Activated B cell treated with CpG ODN at 0.5 μM for 24 hours (primary cell): ENCODE measurements around the gene LMNTD2. TPM values are rescaled to one million over a fixed set of nuclear protein-coding genes. Genes with fewer than 3 reads are reported as not detected.

ENCODE experiments used
- ATAC-seq: fragments of 200-7000 bp; cut with Tn5 transposase; one replicate; pipeline ENCODE4 v1.10.0; 2021; ENCODE audit warnings: low read depth, mild to moderate bottlenecking, moderate library complexity
- CTCF ChIA-PET: fragments of 350-600 bp; sonication (Branson Sonifier 250); formaldehyde crosslinking; loops from one replicate; lab custom pipeline; 2021; ENCODE audit warnings: antibody characterized with exemption; lab: Charles Lee
- POLR2A ChIA-PET: fragments of 350-600 bp; sonication (Branson Sonifier 250); formaldehyde crosslinking; loops from one replicate; lab custom pipeline; 2021; ENCODE audit warnings: antibody characterized with exemption; lab: Charles Lee
- DNase-seq: peaks from one replicate; pipeline ENCODE4 v3.0.0; 2022
- H3K27ac Mint-ChIP-seq: one replicate; pipeline ENCODE4 v1.8.0; 2020; ENCODE audit warnings: mixed read lengths
- H3K27me3 Mint-ChIP-seq: one replicate; pipeline ENCODE4 v1.8.0; 2021; ENCODE audit warnings: mixed read lengths
- H3K36me3 Mint-ChIP-seq: one replicate; pipeline ENCODE4 v1.8.0; 2021; ENCODE audit warnings: low read depth, mixed read lengths
- H3K4me1 Mint-ChIP-seq: one replicate; pipeline ENCODE4 v1.8.0; 2021; ENCODE audit warnings: mixed read lengths
- H3K4me3 Mint-ChIP-seq: one replicate; pipeline ENCODE4 v1.8.0; 2020; ENCODE audit warnings: mild to moderate bottlenecking, mixed read lengths
- H3K9me3 Mint-ChIP-seq: one replicate; pipeline ENCODE4 v1.8.0; 2020; ENCODE audit warnings: mixed read lengths
- CTCF ChIP-seq: fragments of 200-600 bp; IDR thresholded peaks from one replicate; pipeline ENCODE4 v1.8.0; 2022; ENCODE audit warnings: antibody characterized with exemption, mild to moderate bottlenecking
- intact Hi-C: fragments of 100-400 bp; cut with micrococcal nuclease; formaldehyde crosslinking; loops from one replicate; pipeline ENCODE4 v1.15.1; 2024
- total RNA-seq: library from RNA; stranded (reverse); gene quantifications from 2 replicates; pipeline ENCODE4 v1.2.3, GENCODE V29; 2022

LMNTD2 gene
- total RNA-seq, 1 donor from 2014 or later: 8.6 TPM

DNA sequence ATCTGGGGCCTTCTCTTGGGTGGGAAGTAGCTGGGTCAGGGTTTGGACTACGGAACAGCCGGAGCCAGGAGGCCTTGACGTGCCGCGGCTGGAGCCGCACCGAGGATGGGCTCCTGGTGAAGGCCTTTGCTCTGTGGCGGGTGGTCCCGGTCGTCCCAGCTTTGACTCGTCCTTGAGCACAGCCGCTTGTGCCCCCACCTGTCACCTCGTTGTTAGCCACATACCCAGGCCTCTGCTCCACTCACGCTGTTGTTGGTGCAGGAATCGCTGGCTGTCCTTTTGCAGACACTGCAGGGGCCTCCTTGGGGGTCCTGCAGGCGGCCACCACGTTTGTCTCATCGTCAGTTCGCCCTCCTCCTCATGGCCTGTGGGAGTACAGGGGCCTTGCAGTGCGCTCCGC, 32.8 kb upstream of the LMNTD2 start:
- Mint-ChIP-seq H3K27me3 (no peaks in the 10 kb centered on the region), H3K27ac (no peak overlapping the region), H3K36me3 (peaks cover 89% of the 10 kb centered on the region), H3K9me3 (no peaks in the 10 kb centered on the region), H3K4me1 (no peaks in the 10 kb centered on the region), H3K4me3 (no peak overlapping the region)
- ChIA-PET CTCF (no interaction called here), POLR2A (no interaction called here)
- DNase-seq (no peak), ATAC-seq (no peak)
- TF ChIP-seq CTCF: no peak
- intact Hi-C loops: no loop called here

GRCh38 chr11:592918-593317, 32.4 kb upstream of the LMNTD2 start:
- H3K36me3 Mint-ChIP-seq: peaks cover 89% of the 10 kb centered on the region
- no peak for ATAC-seq

DNA sequence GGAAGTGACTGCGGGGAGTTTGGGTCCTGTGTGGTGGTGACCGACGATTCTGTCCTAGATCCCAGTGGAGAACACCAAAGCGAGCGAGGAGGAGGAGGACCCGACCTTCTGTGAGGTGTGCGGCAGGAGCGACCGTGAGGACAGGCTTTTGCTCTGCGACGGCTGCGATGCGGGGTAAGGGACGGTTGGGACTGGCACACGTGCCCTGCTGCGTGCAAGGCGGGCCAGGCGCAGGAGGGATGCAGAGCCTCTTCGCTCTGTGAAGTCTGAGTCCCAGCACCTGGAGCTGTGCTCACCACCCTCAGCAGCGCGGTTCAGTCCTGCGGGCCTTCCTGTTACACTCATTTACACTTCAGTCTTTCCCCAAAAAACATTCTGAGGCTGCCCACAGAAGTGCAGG, 32.0 kb upstream of the LMNTD2 start:
- no peak overlapping the region for H3K4me3 Mint-ChIP-seq

More at GRCh38 chr11:592918-593317, 32.4 kb upstream of the LMNTD2 start:
- Mint-ChIP-seq H3K4me1 (no peaks in the 10 kb centered on the region), H3K27me3 (no peaks in the 10 kb centered on the region), H3K9me3 (no peaks in the 10 kb centered on the region), H3K27ac (no peak overlapping the region), H3K4me3 (no peak overlapping the region)
- no peak for TF ChIP-seq CTCF
- intact Hi-C loops: no loop called here
- POLR2A ChIA-PET: no interaction called here
- CTCF ChIA-PET: no interaction called here
- DNase-seq: no peak

DNA sequence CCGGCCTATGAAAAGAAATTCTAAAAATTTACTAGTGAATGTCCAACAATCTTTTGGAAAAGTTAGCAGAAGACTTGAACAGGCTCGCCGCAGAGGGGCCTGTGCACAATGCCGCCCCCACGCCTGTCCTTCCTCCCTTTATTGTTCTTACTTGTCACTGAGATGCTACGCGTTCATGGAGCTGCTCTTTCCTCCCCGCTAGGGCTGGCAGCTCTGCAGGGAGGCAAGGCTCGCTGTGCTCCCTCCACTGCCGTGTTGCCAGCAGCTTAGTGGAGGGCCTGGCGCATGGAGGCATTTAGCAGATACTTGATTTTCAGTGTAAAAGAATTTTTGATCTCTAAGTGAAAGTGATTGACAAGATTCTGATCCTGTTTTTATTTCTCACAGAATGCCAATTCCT, 30.5 kb upstream of the LMNTD2 start:
- Mint-ChIP-seq H3K27me3 (no peaks in the 10 kb centered on the region), H3K4me3 (no peak overlapping the region), H3K4me1 (no peaks in the 10 kb centered on the region), H3K27ac (no peak overlapping the region), H3K9me3 (no peaks in the 10 kb centered on the region), H3K36me3 (peaks cover 92% of the 10 kb centered on the region)
- ChIA-PET POLR2A (no interaction called here), CTCF (no interaction called here)
- no peak for DNase-seq
- ATAC-seq: no peak
- intact Hi-C loops: no loop called here
- no peak for TF ChIP-seq CTCF

More for the DNA sequence above, 32.0 kb upstream of the LMNTD2 start:
- POLR2A ChIA-PET: no interaction called here
- Mint-ChIP-seq H3K36me3 (peaks cover 91% of the 10 kb centered on the region), H3K9me3 (no peaks in the 10 kb centered on the region), H3K27me3 (no peaks in the 10 kb centered on the region), H3K4me1 (no peaks in the 10 kb centered on the region), H3K27ac (no peak overlapping the region)
- CTCF ChIA-PET: no interaction called here
- intact Hi-C loops: no loop called here
- TF ChIP-seq CTCF: no peak
- ATAC-seq (no peak), DNase-seq (no peak)

- POLR2A ChIA-PET: no interaction called here
- H3K4me3 Mint-ChIP-seq: no peak overlapping the region
- H3K9me3 Mint-ChIP-seq: no peaks in the 10 kb centered on the region
- H3K27ac Mint-ChIP-seq: no peak overlapping the region
- no peak for TF ChIP-seq CTCF
- no peaks in the 10 kb centered on the region for H3K4me1 Mint-ChIP-seq
- ATAC-seq: no peak
- DNase-seq: no peak
- CTCF ChIA-PET: no interaction called here
- intact Hi-C loops: no loop called here
- H3K27me3 Mint-ChIP-seq: no peaks in the 10 kb centered on the region
- peaks cover 82% of the 10 kb centered on the region for H3K36me3 Mint-ChIP-seq
Observed at GRCh38 chr11:589798-590197, 29.3 kb upstream of the LMNTD2 start.
